ENCODE data around the gene IRAK2. TPM values are rescaled to one million over a fixed set of nuclear protein-coding genes. Genes with fewer than 3 reads are reported as not detected.

The IRAK2 gene
- total RNA-seq, 3 donors from 2014 or later (not counting 1 experiment from before 2014, with no cell fraction given): 10.4 to 28.2 (median 10.9) TPM

DNA sequence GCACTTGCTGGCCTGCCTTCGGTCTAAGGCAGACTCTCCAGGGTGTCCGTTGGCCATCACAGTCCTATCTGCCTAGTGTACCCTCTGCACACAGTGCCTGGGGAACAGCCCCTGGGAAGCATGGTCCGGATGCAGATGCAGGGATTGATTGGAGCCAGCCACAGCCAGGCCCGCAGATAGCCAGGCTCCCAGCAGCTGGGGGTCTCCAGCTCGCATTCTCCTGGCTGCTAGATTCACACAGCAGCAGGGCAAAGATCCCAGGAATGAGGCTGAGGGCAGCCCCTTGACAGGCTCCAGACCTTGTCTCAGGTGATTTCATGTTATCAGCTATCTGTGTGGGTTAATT is 41.4 kb downstream of the IRAK2 start:
- H3K27ac Mint-ChIP-seq: no peak overlapping the region

DNA sequence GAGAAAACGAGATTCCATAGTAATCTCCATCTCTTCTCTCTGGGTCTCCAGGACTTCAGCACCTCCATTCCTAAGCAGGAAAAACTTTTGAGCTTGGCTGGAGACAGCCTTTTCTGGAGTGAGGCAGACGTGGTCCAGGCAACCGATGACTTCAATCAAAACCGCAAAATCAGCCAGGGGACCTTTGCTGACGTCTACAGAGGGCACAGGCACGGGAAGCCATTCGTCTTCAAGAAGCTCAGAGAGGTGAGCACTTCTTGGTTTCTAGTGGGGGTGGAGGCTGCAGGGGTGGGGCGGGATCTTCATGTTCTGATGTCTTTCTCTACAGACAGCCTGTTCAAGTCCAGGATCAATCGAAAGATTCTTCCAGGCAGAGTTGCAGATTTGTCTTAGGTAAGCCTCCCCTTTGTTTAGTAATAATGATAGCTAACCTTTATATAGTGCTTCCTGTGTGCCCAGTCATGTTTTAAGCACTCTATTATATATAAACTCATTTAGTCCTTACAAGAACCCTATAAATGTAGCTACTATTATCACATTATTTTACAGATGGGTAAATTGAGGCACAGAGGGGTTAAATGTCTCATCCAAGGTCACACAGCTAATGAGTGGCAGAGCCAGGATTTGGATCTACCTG is 48.6 kb downstream of the IRAK2 start:
- H3K27me3 Mint-ChIP-seq (ENCODE audit: low read depth in 2 of 2): no peaks in the 10 kb centered on the region
- H3K4me3 Mint-ChIP-seq: no peak overlapping the region
- Histone ChIP-seq H3K36me3 (ENCODE audit: control insufficient read depth, insufficient read depth, low read length) (peaks cover 41% of the 10 kb centered on the region), H3K4me1 (ENCODE audit: control insufficient read depth, insufficient read depth, low read length) (no peaks in the 10 kb centered on the region), H3K27ac (ENCODE audit: low read length) (no peak overlapping the region), H3K4me3 (ENCODE audit: low read length) (no peak overlapping the region), H3K27me3 (ENCODE audit: control insufficient read depth, insufficient read depth, low read length) (no peaks in the 10 kb centered on the region), H3K9me3 (ENCODE audit: control insufficient read depth, insufficient read depth, low read length) (no peaks in the 10 kb centered on the region)
- H3K9me3 Mint-ChIP-seq: peaks cover 0 to 2% of the 10 kb centered on the region in 2 donors
- peaks cover 27% of the 10 kb centered on the region for H3K36me3 Mint-ChIP-seq
- DNase-seq (no peak), ATAC-seq (no peak)
- no peak overlapping the region for H3K27ac Mint-ChIP-seq
- H3K4me1 Mint-ChIP-seq: peaks cover 5 to 9% of the 10 kb centered on the region in 2 donors
- WGBS (ENCODE audit: insufficient coverage): 89% methylated on average over 9 of the region's 9 CpGs
- intact Hi-C loops (cut with micrococcal nuclease): no loop called here
- no peak for TF ChIP-seq CTCF (IDR thresholded peaks at IDR 0.05)

More for the DNA sequence above, 41.4 kb downstream of the IRAK2 start:
- Mint-ChIP-seq H3K4me1 (peaks cover 9 to 11% of the 10 kb centered on the region in 2 donors), H3K36me3 (peaks cover 8% of the 10 kb centered on the region), H3K27me3 (ENCODE audit: low read depth in 2 of 2) (no peaks in the 10 kb centered on the region), H3K4me3 (no peak overlapping the region), H3K9me3 (no peaks in the 10 kb centered on the region)
- Histone ChIP-seq H3K27me3 (ENCODE audit: control insufficient read depth, insufficient read depth, low read length) (no peaks in the 10 kb centered on the region), H3K4me3 (ENCODE audit: low read length) (no peak overlapping the region), H3K4me1 (ENCODE audit: control insufficient read depth, insufficient read depth, low read length) (no peaks in the 10 kb centered on the region), H3K36me3 (ENCODE audit: control insufficient read depth, insufficient read depth, low read length) (peaks cover 38% of the 10 kb centered on the region), H3K9me3 (ENCODE audit: control insufficient read depth, insufficient read depth, low read length) (no peaks in the 10 kb centered on the region), H3K27ac (ENCODE audit: low read length) (no peak overlapping the region)
- ATAC-seq (peak in 1 of 3 donors; percentile 32), DNase-seq (no peak)
- TF ChIP-seq CTCF (IDR thresholded peaks at IDR 0.05): no peak
- intact Hi-C loops (cut with micrococcal nuclease): no loop called here
- WGBS (ENCODE audit: insufficient coverage): 96% methylated on average over 5 of the region's 5 CpGs

DNA sequence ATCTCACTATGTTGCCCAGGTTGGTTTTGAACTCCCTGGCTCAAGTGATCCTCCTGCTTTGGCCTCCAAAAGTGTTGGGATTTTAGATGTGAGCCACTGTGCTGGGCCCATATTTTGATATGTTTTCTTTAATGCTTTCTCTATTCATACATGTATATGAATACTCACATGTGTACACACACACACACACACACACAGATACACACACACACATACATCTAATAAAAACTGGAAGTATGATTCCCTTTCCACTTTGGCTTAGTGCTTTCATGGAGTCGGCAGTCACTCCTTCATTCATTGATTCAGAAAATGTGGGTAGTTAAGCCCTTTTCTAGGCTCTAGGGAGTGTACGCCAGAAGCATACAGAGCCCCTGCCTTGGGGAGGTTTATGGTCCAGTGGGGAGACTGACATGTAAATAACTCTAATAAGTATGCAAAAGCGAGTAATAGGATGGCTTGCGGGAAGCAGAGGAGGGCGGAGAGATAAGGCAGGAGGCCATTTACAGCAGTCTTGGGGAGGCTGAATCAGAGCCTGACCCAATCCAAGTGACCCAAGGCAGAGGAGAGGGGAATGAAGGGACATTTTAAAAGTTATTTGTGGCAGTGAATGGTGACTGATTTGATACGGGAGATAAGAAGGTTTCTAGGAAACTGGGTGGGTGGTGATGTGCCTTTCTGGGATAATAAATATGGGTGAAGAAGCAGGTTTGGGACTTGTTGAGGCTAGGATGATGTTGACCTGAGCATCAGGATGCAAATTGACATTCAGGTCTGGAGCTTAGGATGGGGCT is 51.1 kb downstream of the IRAK2 start:
- DNase-seq (no peak), ATAC-seq (no peak)
- H3K27ac ChIP-seq (ENCODE audit: low read length): no peak overlapping the region
- H3K36me3 ChIP-seq (ENCODE audit: control insufficient read depth, insufficient read depth, low read length): peaks cover 38% of the 10 kb centered on the region
- H3K4me1 Mint-ChIP-seq: peaks cover 4 to 15% of the 10 kb centered on the region in 2 donors
- intact Hi-C loops (cut with micrococcal nuclease): no loop called here
- peak overlapping the region; percentile 5 to 65 for H3K27ac Mint-ChIP-seq
- no peaks in the 10 kb centered on the region for H3K27me3 ChIP-seq (ENCODE audit: control insufficient read depth, insufficient read depth, low read length)
- 98% methylated on average over 6 of the region's 6 CpGs for WGBS (ENCODE audit: insufficient coverage)
- H3K4me1 ChIP-seq (ENCODE audit: control insufficient read depth, insufficient read depth, low read length): peaks cover 11% of the 10 kb centered on the region
- peaks cover 0 to 2% of the 10 kb centered on the region in 2 donors for H3K9me3 Mint-ChIP-seq
- H3K4me3 ChIP-seq (ENCODE audit: low read length): no peak overlapping the region
- no peaks in the 10 kb centered on the region for H3K27me3 Mint-ChIP-seq (ENCODE audit: low read depth in 2 of 2)
- no peak for TF ChIP-seq CTCF (IDR thresholded peaks at IDR 0.05)
- peaks cover 27% of the 10 kb centered on the region for H3K36me3 Mint-ChIP-seq
- H3K9me3 ChIP-seq (ENCODE audit: control insufficient read depth, insufficient read depth, low read length): no peaks in the 10 kb centered on the region
- no peak overlapping the region for H3K4me3 Mint-ChIP-seq

Measured in natural killer cell (primary cell).